Activated T-cell treated with anti-CD3 and anti-CD28 coated beads, Interleukin-2, amount 50 U/mL, for 24 hours (primary cell): ENCODE data around the gene MTO1.
"Not testable (repeated sequence)": the region's sequence is repeated elsewhere in the genome, so short reads cannot be mapped to it uniquely, and the experiment has no call there.

Experiments
- DNase-seq: peaks from one replicate; pipeline ENCODE4 v3.0.0-alpha.2; 2020
- H3K27ac Mint-ChIP-seq: 2 replicates; pipeline ENCODE4 v1.8.0; 2020; ENCODE audit warnings: mild to moderate bottlenecking, mixed read lengths
- H3K27me3 Mint-ChIP-seq: 2 replicates; pipeline ENCODE4 v1.8.0; 2020; ENCODE audit warnings: mixed read lengths
- H3K36me3 Mint-ChIP-seq: 2 replicates; pipeline ENCODE4 v1.8.0; 2020; ENCODE audit warnings: low read depth, mixed read lengths
- H3K4me1 Mint-ChIP-seq: 2 replicates; pipeline ENCODE4 v1.8.0; 2020; ENCODE audit warnings: low read depth, mixed read lengths
- H3K4me3 Mint-ChIP-seq: 2 replicates; pipeline ENCODE4 v1.8.0; 2020; ENCODE audit warnings: mild to moderate bottlenecking, moderate library complexity, mixed read lengths
- H3K9me3 Mint-ChIP-seq: 2 replicates; pipeline ENCODE4 v1.8.0; 2020; ENCODE audit warnings: mixed read lengths

MTO1 gene

GRCh38 chr6:73532293-73532692 lies 70.8 kb downstream of the MTO1 start:
- H3K27me3 Mint-ChIP-seq = no peaks in the 10 kb centered on the region
- H3K9me3 Mint-ChIP-seq = no peaks in the 10 kb centered on the region
- no peaks in the 10 kb centered on the region for H3K4me1 Mint-ChIP-seq
- no peak overlapping the region for H3K4me3 Mint-ChIP-seq
- H3K36me3 Mint-ChIP-seq = no peaks in the 10 kb centered on the region
- no peak for DNase-seq
- no peak overlapping the region for H3K27ac Mint-ChIP-seq

GRCh38 chr6:73534628-73535027 lies 73.1 kb downstream of the MTO1 start:
- no peak for DNase-seq
- no peaks in the 10 kb centered on the region for H3K9me3 Mint-ChIP-seq
- H3K27ac Mint-ChIP-seq = no peak overlapping the region
- no peaks in the 10 kb centered on the region for H3K36me3 Mint-ChIP-seq
- peaks cover 2% of the 10 kb centered on the region for H3K4me1 Mint-ChIP-seq
- H3K27me3 Mint-ChIP-seq = no peaks in the 10 kb centered on the region
- no peak overlapping the region for H3K4me3 Mint-ChIP-seq

GRCh38 chr6:73537677-73538076 lies 76.1 kb downstream of the MTO1 start:
- Mint-ChIP-seq H3K4me1 (peaks cover 2% of the 10 kb centered on the region), H3K27me3 (no peaks in the 10 kb centered on the region)

GRCh38 chr6:73538116-73538779 lies 76.7 kb downstream of the MTO1 start:
- Mint-ChIP-seq H3K4me3 (no peak overlapping the region), H3K9me3 (no peaks in the 10 kb centered on the region), H3K27ac (no peak overlapping the region), H3K27me3 (no peaks in the 10 kb centered on the region), H3K4me1 (peaks cover 2% of the 10 kb centered on the region), H3K36me3 (no peaks in the 10 kb centered on the region)
- no peak for DNase-seq

More at GRCh38 chr6:73537677-73538076, 76.1 kb downstream of the MTO1 start:
- DNase-seq = no peak
- no peaks in the 10 kb centered on the region for H3K36me3 Mint-ChIP-seq
- no peaks in the 10 kb centered on the region for H3K9me3 Mint-ChIP-seq
- no peak overlapping the region for H3K4me3 Mint-ChIP-seq
- H3K27ac Mint-ChIP-seq = no peak overlapping the region

- H3K27ac Mint-ChIP-seq, H3K4me1 Mint-ChIP-seq, H3K9me3 Mint-ChIP-seq, H3K36me3 Mint-ChIP-seq, H3K27me3 Mint-ChIP-seq, DNase-seq, H3K4me3 Mint-ChIP-seq: not testable (repeated sequence)
These were observed 80.9 kb downstream of the MTO1 start for GRCh38 chr6:73542481-73542880.

- H3K4me1 Mint-ChIP-seq = no peaks in the 10 kb centered on the region
- H3K27ac Mint-ChIP-seq = no peak overlapping the region
- H3K27me3 Mint-ChIP-seq = no peaks in the 10 kb centered on the region
- H3K36me3 Mint-ChIP-seq = no peaks in the 10 kb centered on the region
- H3K9me3 Mint-ChIP-seq = no peaks in the 10 kb centered on the region
- no peak for DNase-seq
- H3K4me3 Mint-ChIP-seq = no peak overlapping the region
These were observed 81.4 kb downstream of the MTO1 start for GRCh38 chr6:73542891-73543290.

- Mint-ChIP-seq H3K4me1 (no peaks in the 10 kb centered on the region), H3K36me3 (no peaks in the 10 kb centered on the region), H3K27me3 (no peaks in the 10 kb centered on the region), H3K9me3 (no peaks in the 10 kb centered on the region), H3K27ac (no peak overlapping the region), H3K4me3 (no peak overlapping the region)
- DNase-seq = no peak
These were observed 85.5 kb downstream of the MTO1 start for GRCh38 chr6:73547036-73547435.

GRCh38 chr6:73548458-73549446 lies 87.2 kb downstream of the MTO1 start:
- Mint-ChIP-seq H3K36me3 (no peaks in the 10 kb centered on the region), H3K9me3 (no peaks in the 10 kb centered on the region), H3K4me3 (no peak overlapping the region), H3K4me1 (no peaks in the 10 kb centered on the region), H3K27ac (no peak overlapping the region), H3K27me3 (no peaks in the 10 kb centered on the region)
- no peak for DNase-seq

- H3K27ac Mint-ChIP-seq, H3K9me3 Mint-ChIP-seq, H3K36me3 Mint-ChIP-seq, H3K4me1 Mint-ChIP-seq, H3K4me3 Mint-ChIP-seq, H3K27me3 Mint-ChIP-seq, DNase-seq: not testable (repeated sequence)
These were observed 89.6 kb downstream of the MTO1 start for GRCh38 chr6:73551115-73551514.

GRCh38 chr6:73555380-73555949 lies 93.9 kb downstream of the MTO1 start:
- peaks cover 14% of the 10 kb centered on the region for H3K4me1 Mint-ChIP-seq

GRCh38 chr6:73556836-73557235 lies 95.3 kb downstream of the MTO1 start:
- Mint-ChIP-seq H3K27ac (no peak overlapping the region), H3K9me3 (no peaks in the 10 kb centered on the region), H3K4me3 (no peak overlapping the region), H3K4me1 (peaks cover 20% of the 10 kb centered on the region), H3K27me3 (no peaks in the 10 kb centered on the region), H3K36me3 (no peaks in the 10 kb centered on the region)
- DNase-seq = no peak

More at GRCh38 chr6:73555380-73555949, 93.9 kb downstream of the MTO1 start:
- not testable (repeated sequence) for H3K27ac Mint-ChIP-seq, DNase-seq, H3K4me3 Mint-ChIP-seq, H3K27me3 Mint-ChIP-seq, H3K36me3 Mint-ChIP-seq, H3K9me3 Mint-ChIP-seq
